GM12878 (cell line): Measurements from ENCODE around the gene EEF1G. TPM values are rescaled to one million over a fixed set of nuclear protein-coding genes. Genes with fewer than 3 reads are reported as not detected.
"Not testable (repeated sequence)": the region's sequence is repeated elsewhere in the genome, so short reads cannot be mapped to it uniquely, and the experiment has no call there.

ENCODE experiments used
- ATAC-seq: fragments of 200-7000 bp; cut with Tn5 transposase; 3 replicates; pipeline ENCODE4 v1.9.1; 2020; ENCODE audit warnings: mild to moderate bottlenecking, moderate library complexity
- BruUV-seq: library from RNA; stranded (reverse); fragments of 400-500 nt; replicated peaks from 2 replicates; lab custom pipeline; 2021; lab: Mats Ljungman, UMichigan
- CTCF ChIA-PET: fragments of 300-600 bp; sonication (Branson Sonifier 250); formaldehyde crosslinking; extraction: SDS; loops from one replicate; lab custom pipeline; 2021; ENCODE audit warnings: inconsistent platforms; lab: Yijun Ruan, JAX
- POLR2A ChIA-PET: fragments of 350-600 bp; formaldehyde crosslinking; extraction: SDS; loops from one replicate; lab custom pipeline; 2021; ENCODE audit warnings: inconsistent platforms; lab: Charles Lee
- RAD21 ChIA-PET: fragments of 300-600 bp; sonication (Branson Sonifier 250); formaldehyde crosslinking; loops from one replicate; lab custom pipeline; 2023; ENCODE audit warnings: antibody characterized with exemption; ENCODE audit not compliant: unreplicated experiment; lab: Charles Lee
- SMC1A ChIA-PET: fragments of 300-600 bp; sonication (Branson Sonifier 250); formaldehyde crosslinking; loops from one replicate; lab custom pipeline; 2023; ENCODE audit not compliant: unreplicated experiment, uncharacterized antibody; lab: Charles Lee
- DNase-seq: peaks from one replicate; pipeline ENCODE4 v3.0.0-alpha.2; 2011; ENCODE audit warnings: low read depth, low spot score
- FAIRE-seq: peaks from 3 replicates; lab custom pipeline; 2011; peaks lifted over from hg19 to GRCh38; lab: Jason Lieb, UNC
- H2AFZ ChIP-seq: 2 replicates; pipeline ENCODE4 v1.6.0; 2011; ENCODE audit warnings: low read depth, low read length, control low read depth; ENCODE audit not compliant: control insufficient read depth
- H3K27ac ChIP-seq: 2 replicates; pipeline ENCODE4 v1.5.1; 2011; ENCODE audit warnings: control low read depth; ENCODE audit not compliant: control insufficient read depth, insufficient read depth
- H3K27me3 ChIP-seq, 2 experiments: replicated peaks in 1 of 2; 2 replicates each; pipeline versions ENCODE4 v1.6.0 to v1.6.1; 2011; ENCODE audit warnings: low read length in 1 of 2; ENCODE audit not compliant: control insufficient read depth in 2 of 2, insufficient read depth in 2 of 2
- H3K36me3 ChIP-seq, 2 experiments: 2 replicates each; pipeline ENCODE4 v1.5.1; 2011; ENCODE audit warnings: low read length in 1 of 2; ENCODE audit not compliant: control insufficient read depth in 2 of 2, insufficient read depth in 2 of 2
- H3K4me1 ChIP-seq: 2 replicates; pipeline ENCODE4 v1.6.1; 2011; ENCODE audit warnings: mild to moderate bottlenecking, low read length, moderate library complexity, mixed read lengths; ENCODE audit not compliant: control insufficient read depth, insufficient read depth
- H3K4me2 ChIP-seq: 2 replicates; pipeline ENCODE4 v1.6.0; 2011; ENCODE audit warnings: control low read depth; ENCODE audit not compliant: control insufficient read depth, insufficient read depth
- H3K4me3 ChIP-seq: fragments of 200-600 bp; sonication (generic); 2 replicates; pipeline ENCODE4 v1.5.1; 2016
- H3K79me2 ChIP-seq: 2 replicates; pipeline ENCODE4 v1.6.0; 2011; ENCODE audit warnings: low read length; ENCODE audit not compliant: control insufficient read depth, insufficient read depth
- H3K9ac ChIP-seq: 2 replicates; pipeline ENCODE4 v1.8.0; 2011; ENCODE audit warnings: low read length, control low read depth, mixed read lengths; ENCODE audit not compliant: control insufficient read depth, insufficient read depth
- H3K9me3 ChIP-seq: replicated peaks from 3 replicates; pipeline ENCODE4 v1.5.1; 2011; ENCODE audit warnings: mild to moderate bottlenecking, low read length; ENCODE audit not compliant: control insufficient read depth, insufficient read depth
- H4K20me1 ChIP-seq: 2 replicates; pipeline ENCODE4 v1.6.0; 2011; ENCODE audit not compliant: control insufficient read depth, insufficient read depth
- ASH2L ChIP-seq: fragments of 300-600, 200-600 bp; sonication (generic); IDR thresholded peaks from 2 replicates; pipeline ENCODE4 v1.6.1; 2017; ENCODE audit warnings: low read depth, mild to moderate bottlenecking, borderline replicate concordance
- CTCF ChIP-seq, 3 experiments: IDR thresholded peaks in 2 of 3; conservative IDR thresholded peaks in 1 of 3; 2 replicates each; pipeline ENCODE4 v1.5.1; 2011; ENCODE audit warnings: low read depth in 3 of 3, low read length in 3 of 3, mild to moderate bottlenecking in 3 of 3, control low read depth in 2 of 3, moderate library complexity in 2 of 3, inconsistent platforms in 1 of 3, mixed read lengths in 1 of 3; ENCODE audit not compliant: control insufficient read depth in 2 of 3, insufficient read depth in 1 of 3; ENCODE audit errors: extremely low read depth in 1 of 3
- IRF4 ChIP-seq: IDR thresholded peaks from 2 replicates; pipeline ENCODE4 v1.6.1; 2011; ENCODE audit warnings: low read depth, low read length
- JUNB ChIP-seq: IDR thresholded peaks from 2 replicates; pipeline ENCODE4 v1.6.1; 2016; ENCODE audit warnings: antibody characterized with exemption, mild to moderate bottlenecking
- PBX3 ChIP-seq: IDR thresholded peaks from 2 replicates; pipeline ENCODE4 v1.6.1; 2011; ENCODE audit warnings: mild to moderate bottlenecking, low read depth, low read length, moderate library complexity; ENCODE audit not compliant: insufficient replicate concordance
- ZBTB4 ChIP-seq: fragments of 450-650 bp; formaldehyde crosslinking; IDR thresholded peaks from 2 replicates; pipeline ENCODE4 v1.4.0; 2022; ENCODE audit warnings: mild to moderate bottlenecking, moderate library complexity
- WGBS: methylation state at CpG from one replicate; pipeline ENCODE4 v1.1.6; 2016; ENCODE audit warnings: low lambda C conversion rate; ENCODE audit not compliant: insufficient replicate concordance, insufficient coverage; ENCODE audit errors: missing lambda C conversion rate; 5-methylcytosine and 5-hydroxymethylcytosine counted together
- in situ Hi-C: fragments of 300-500 bp; cut with MboI; formaldehyde crosslinking; loops from 9 replicates; pipeline ENCODE4 v1.14.3; 2018; ENCODE audit warnings: mixed read lengths
- intact Hi-C: fragments of 100-400 bp; cut with micrococcal nuclease; formaldehyde crosslinking; loops from one replicate; pipeline ENCODE4 v1.14.2; 2022; ENCODE audit not compliant: unreplicated experiment
- polyA plus RNA-seq, 11 experiments: library from polyadenylated mRNA; depleted of rRNA in 4 of 11; unstranded in 6 of 11; stranded (reverse) in 5 of 11; fragments of >200 nt; fragmentation: Nextera tagmentation in 4 of 11; fragmentation: Illumina TruSeq in 1 of 11; extraction: Ambion mirVana in 4 of 11; extraction: Trizol in 1 of 11; gene quantifications; 1 replicate in 1 of 11; 2 replicates in 10 of 11; pipeline versions ENCODE4 v1.2.1 to v1.2.3, GENCODE V29; 2011 to 2016; ENCODE audit warnings: inconsistent platforms in 2 of 11, missing spikeins in 2 of 11, low read depth in 1 of 11
- total RNA-seq, 4 experiments: library from RNA; depleted of rRNA in 3 of 4; stranded (reverse); fragments of >200 nt in 3 of 4; fragmentation: Illumina TruSeq in 1 of 4; extraction: Trizol in 1 of 4; gene quantifications; 2 replicates each; pipeline versions ENCODE4 v1.2.1 to v1.2.3, GENCODE V29; 2013 to 2021

EEF1G gene
- total and polyA plus RNA-seq, 10 of the 15 experiments (the other 5 are each of a cell fraction or from before 2014, with no cell fraction given), result 850 to 2,739 (median 2,277) TPM

- H3K27ac ChIP-seq, H3K9me3 ChIP-seq, H4K20me1 ChIP-seq, H3K4me2 ChIP-seq, H2AFZ ChIP-seq, BruUV-seq, in situ Hi-C loops, DNase-seq, FAIRE-seq, ATAC-seq, H3K27me3 ChIP-seq, H3K9ac ChIP-seq, intact Hi-C loops, H3K4me3 ChIP-seq: not testable (repeated sequence)
- Histone ChIP-seq H3K79me2 (peaks cover 15% of the 10 kb centered on the region), H3K36me3 (peaks cover 16 to 42% of the 10 kb centered on the region in 2 experiments), H3K4me1 (peaks cover 36% of the 10 kb centered on the region)
- SMC1A ChIA-PET, result interaction anchor here (1.3 to 11.4 kb wide), 10 partner anchors 8 to 169 kb away, joined by 3 to 212 read pairs (median 10); no protein-coding TSS in a partner anchor
- POLR2A ChIA-PET, result interaction anchor here (0.7 to 11.4 kb wide), 3 partner anchors 9 to 19 kb away, joined by 4 to 188 read pairs (median 29); partner anchors contain the start of gene AHNAK
- RAD21 ChIA-PET, result interaction anchor here (0.9 to 13.9 kb wide), 6 partner anchors 8 to 137 kb away, joined by 3 to 313 read pairs (median 6); partner anchors contain the start of genes AHNAK and EEF1G
- CTCF ChIA-PET, result interaction anchor here (0.6 to 7.5 kb wide), 12 partner anchors 11 to 167 kb away, joined by 3 to 246 read pairs (median 11); partner anchors contain the start of gene TUT1
- WGBS, result 97% methylated on average over 3 of the region's 3 CpGs
Observed at GRCh38 chr11:62561677-62562230, 11.9 kb downstream of the EEF1G start.

GRCh38 chr11:62560566-62561103 is 13.1 kb downstream of the EEF1G start:
- H3K79me2 ChIP-seq, result peaks cover 6% of the 10 kb centered on the region
- TF ChIP-seq PBX3, result no peak
- no peak for TF ChIP-seq JUNB
- TF ChIP-seq ZBTB4 (CRISPR knock-in tag), result no peak
- 0 out of 2 replicates have a peak, but pooled peaks have one; percentile 9 for TF ChIP-seq IRF4
- TF ChIP-seq ASH2L, result no peak
- TF ChIP-seq CTCF (IDR thresholded peaks at IDR 0.05 in 2 of 3, conservative IDR thresholded peaks at IDR 0.05 in 1 of 3; ENCODE audit: control insufficient read depth in 2 of 3, extremely low read depth in 1 of 3, insufficient read depth in 1 of 3, low read depth in 3 of 3, low read length in 3 of 3), result peak; percentile 67 to 86 (median 86)

More at GRCh38 chr11:62560566-62561103, 13.1 kb downstream of the EEF1G start:
- Histone ChIP-seq H3K36me3 (peaks cover 15 to 31% of the 10 kb centered on the region in 2 experiments; a peak in 3 of 4 replicates), H3K4me1 (peaks cover 47% of the 10 kb centered on the region), H4K20me1 (no peaks in the 10 kb centered on the region), H3K27ac (no peak overlapping the region), H3K4me3 (no peak overlapping the region), H3K9ac (no peak overlapping the region), H3K27me3 (no peaks in the 10 kb centered on the region), H3K9me3 (no peaks in the 10 kb centered on the region), H3K4me2 (no peak overlapping the region), H2AFZ (no peak overlapping the region)
- RAD21 ChIA-PET, result interaction anchor here (0.6 to 13.9 kb wide), 12 partner anchors 9 to 193 kb away, joined by 3 to 313 read pairs (median 4); partner anchors contain the start of genes AHNAK, EEF1G and ZBTB3
- WGBS, result 81% methylated on average over 2 of the region's 2 CpGs
- ATAC-seq (peak; percentile 12), DNase-seq (no peak), FAIRE-seq (peak; percentile 49)
- POLR2A ChIA-PET, result interaction anchor here (0.7 to 11.4 kb wide), 5 partner anchors 10 to 136 kb away, joined by 3 to 188 read pairs (median 5); partner anchors contain the start of gene AHNAK
- intact Hi-C loops, result loop anchor here (1.0 kb wide), 2 partner anchors 19 to 136 kb away; no protein-coding TSS in a partner anchor
- BruUV-seq, result no TSS peak
- in situ Hi-C loops, result no loop called here
- CTCF ChIA-PET, result interaction anchor here (0.5 to 7.5 kb wide), 26 partner anchors 9 to 296 kb away, joined by 3 to 246 read pairs (median 4); partner anchors contain the start of genes B3GAT3, EEF1G and TUT1
- SMC1A ChIA-PET, result interaction anchor here (0.6 to 11.4 kb wide), 15 partner anchors 9 to 185 kb away, joined by 3 to 212 read pairs (median 5); partner anchors contain the start of genes MTA2 and SCGB1A1
